CD4-positive, alpha-beta T cell treated with Interleukin-17A for 4 hours (primary cell): Measurements from ENCODE around the gene WIPF2.
A peak's percentile ranks its signal among the peaks of the same experiment; 100 is the strongest.
"Not testable (repeated sequence)": the region's sequence is repeated elsewhere in the genome, so short reads cannot be mapped to it uniquely, and the experiment has no call there.

Source experiments
- DNase-seq: peaks from one replicate; pipeline ENCODE4 v3.0.0-alpha.2; 2020; ENCODE audit warnings: mixed read lengths

WIPF2 gene

DNA sequence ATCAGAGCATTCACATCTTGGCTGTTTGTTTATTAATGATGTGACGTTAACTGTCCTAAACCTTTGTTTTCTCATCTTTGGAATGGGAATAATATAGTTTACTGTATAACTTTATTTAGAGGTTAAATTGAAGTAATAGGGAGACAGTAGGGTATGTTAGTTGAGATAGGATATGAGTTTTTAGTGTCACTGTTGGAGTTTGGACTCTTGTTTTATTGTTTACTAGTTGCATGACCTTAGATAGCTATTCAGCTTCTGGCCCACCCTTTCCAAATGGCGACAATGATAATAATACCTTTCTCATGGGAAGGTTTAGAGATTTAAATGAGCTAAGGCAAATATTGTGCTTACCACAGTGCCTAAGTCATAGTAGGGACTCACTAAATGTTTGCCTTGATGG, 40.4 kb downstream of the WIPF2 start:
- no peak for DNase-seq

DNA sequence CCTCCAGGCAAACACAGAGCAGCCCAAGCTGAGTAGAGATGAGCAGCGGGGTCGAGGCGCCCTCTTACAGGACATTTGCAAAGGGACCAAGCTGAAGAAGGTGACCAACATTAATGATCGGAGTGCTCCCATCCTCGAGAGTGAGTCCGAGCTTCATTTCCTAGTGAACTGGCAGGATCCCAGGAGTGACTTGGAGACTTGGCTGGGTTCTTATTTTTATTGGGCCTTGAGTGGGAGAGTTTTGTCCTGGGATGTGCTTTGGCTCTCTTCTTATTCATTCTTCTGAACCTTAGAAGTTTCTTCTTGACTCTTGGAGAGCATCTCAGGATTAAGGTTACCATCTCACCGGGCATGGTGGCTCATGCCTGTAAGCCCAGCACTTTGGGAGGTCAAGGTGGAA, 41.4 kb downstream of the WIPF2 start:
- DNase-seq = no peak

DNA sequence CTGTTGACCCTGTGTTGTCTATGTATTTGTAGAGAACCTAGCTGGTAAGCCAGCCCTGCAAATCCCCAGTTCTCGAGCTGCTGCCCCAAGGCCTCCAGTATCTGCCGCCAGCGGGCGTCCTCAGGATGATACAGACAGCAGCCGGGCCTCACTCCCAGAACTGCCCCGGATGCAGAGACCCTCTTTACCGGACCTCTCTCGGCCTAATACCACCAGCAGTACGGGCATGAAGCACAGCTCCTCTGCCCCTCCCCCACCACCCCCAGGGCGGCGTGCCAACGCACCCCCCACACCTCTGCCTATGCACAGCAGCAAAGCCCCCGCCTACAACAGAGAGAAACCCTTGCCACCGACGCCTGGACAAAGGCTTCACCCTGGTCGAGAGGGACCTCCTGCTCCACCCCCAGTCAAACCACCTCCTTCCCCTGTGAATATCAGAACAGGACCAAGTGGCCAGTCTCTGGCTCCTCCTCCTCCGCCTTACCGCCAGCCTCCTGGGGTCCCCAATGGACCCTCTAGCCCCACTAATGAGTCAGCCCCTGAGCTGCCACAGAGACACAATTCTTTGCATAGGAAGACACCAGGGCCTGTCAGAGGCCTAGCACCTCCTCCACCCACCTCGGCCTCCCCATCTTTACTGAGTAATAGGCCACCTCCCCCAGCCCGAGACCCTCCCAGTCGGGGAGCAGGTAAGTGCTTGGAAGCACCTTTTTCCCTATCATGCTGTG, 45.5 kb downstream of the WIPF2 start:
- no peak for DNase-seq

DNA sequence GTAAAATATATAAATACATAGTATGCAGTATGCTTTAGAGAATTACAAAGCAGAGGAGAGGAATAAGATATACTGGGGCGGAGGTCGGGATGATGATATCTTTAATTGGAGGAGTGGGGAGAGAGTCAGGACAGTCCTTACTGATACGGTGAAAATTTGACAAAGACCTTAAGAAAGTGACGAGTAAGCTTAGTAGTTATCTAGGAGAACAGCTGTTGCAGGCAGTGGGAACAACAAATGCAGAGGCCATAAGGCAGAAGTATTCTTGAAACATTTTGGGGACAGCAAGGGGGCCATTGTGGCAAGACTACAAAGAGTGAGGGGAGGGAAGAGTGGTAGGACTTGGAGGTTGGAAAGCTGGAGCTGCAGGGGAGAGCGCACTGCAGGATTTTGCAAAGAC, 46.2 kb downstream of the WIPF2 start:
- no peak for DNase-seq

DNA sequence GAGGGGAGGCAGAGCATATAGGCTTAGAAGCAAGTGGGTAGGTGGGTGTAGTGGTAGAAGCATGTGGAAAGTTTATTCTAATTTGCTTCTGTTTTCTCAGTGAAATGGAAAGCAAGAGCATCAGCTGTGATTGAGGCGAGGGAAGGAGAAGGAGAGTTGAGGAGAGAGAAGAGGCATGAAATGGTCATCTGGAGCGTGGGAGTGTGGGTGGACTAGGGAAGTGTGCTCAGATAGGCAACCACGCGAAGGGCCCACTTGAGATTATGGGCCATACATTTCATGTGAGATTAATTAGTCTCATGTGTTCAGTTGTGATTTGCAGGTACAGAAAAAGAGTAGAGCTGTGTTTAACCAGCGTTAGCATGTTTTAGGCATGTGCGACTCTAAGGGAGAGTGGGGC, 47.8 kb downstream of the WIPF2 start:
- no peak for DNase-seq

DNA sequence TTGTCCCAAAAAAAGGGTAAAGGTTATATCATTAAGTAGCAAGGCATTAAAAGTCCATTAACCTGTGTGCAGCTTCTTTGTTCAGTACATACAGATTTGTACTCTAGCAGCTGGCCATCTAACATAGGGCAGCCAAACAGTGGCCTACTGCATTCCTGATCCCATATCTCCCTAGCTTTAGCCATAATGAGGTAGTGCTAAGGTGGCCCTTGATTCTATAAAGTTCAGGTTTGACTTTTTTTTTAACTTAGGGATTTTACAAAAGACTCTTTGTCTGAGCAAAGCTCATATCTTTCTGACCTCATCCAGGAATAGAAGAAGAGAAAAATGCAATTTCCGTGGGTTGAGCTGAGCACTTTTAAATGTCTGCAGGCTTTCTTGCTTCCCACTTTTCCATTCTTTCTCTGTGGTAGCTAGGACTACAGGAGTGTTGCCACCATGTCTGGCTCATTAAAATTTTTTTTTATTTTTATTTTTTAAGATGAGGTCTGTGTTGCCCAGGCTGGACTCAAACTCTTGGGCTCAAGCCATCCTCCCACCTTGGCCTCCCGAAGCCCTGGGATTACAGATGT, 49.1 kb downstream of the WIPF2 start:
- DNase-seq = no peak

DNA sequence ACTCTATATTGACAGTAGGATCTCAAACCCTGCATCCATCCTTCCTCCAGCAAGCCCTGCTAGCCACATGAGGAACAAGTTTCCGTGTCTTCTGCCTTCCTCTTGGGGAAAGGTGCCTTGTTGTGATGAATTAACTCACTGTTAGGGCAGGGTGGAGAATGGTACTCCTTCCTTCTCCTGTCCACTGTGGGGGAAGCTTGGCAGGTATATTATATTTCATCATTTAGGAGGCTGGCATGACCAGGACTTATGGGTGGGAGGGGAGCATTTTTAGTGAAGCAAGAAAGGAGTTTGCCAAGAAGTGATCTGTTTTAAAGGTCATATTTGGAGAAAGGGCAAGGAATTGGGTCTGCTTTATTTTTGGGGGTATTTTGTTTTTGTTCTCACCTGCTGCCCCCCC, 59.3 kb downstream of the WIPF2 start:
- no peak for DNase-seq

DNA sequence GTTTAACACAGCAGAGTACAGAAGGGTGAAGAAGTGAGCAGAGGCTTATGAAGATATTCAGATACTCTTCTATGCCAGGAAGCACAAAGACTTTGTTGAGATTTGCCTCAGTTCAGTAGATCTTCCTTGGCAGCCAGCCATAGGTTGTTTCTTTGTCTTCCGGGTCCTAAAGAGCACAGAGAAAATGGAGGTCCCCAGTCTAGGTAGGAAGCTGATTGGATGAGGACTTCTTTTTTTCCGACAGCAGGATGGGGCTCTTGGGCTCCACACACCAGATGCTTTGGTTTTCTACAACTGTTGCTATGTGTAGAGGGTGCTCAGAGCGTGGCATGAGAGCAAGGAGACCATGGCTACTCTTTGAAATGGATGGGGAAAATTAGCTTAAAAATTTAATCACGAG, 60.3 kb downstream of the WIPF2 start:
- DNase-seq = no peak

DNA sequence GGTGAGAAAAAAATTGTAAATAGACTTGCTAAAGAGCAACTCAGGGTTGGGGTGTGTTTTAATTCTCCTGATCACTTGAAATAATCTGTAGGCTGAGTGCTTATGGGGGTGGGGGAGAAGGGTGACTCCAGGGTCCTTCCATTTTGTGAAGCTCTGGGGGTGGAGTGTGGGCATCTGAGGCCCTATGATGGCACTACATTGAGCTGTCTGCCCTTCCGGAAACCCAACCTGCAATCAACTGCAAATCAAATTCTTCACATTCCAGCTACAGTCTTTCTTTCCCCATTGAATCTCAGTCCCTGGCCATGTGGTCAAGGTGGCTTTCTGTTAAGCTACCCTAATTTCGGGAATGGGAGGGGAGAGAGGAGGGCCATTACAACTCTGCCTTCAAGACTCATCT, 62.6 kb downstream of the WIPF2 start:
- no peak for DNase-seq

DNA sequence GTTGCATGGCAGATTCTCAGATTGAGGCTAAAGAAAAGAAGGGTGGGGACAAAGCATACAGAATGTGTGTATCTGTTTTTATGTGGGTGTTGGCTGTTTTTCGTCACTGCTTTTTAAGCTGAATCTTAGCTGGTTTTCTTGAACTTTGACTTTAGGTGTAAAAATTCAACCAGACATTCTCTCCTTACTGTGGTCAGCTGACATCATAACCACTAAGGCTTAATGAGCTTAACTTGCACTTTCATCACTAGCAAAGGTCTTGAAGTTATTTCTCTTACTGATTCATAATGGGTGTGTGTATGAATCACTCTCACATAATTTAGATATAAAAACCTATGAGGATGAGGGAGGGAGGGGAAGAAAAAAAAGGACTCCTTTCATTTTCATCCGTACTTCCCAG, 64.6 kb downstream of the WIPF2 start:
- peak; percentile 5 for DNase-seq

DNA sequence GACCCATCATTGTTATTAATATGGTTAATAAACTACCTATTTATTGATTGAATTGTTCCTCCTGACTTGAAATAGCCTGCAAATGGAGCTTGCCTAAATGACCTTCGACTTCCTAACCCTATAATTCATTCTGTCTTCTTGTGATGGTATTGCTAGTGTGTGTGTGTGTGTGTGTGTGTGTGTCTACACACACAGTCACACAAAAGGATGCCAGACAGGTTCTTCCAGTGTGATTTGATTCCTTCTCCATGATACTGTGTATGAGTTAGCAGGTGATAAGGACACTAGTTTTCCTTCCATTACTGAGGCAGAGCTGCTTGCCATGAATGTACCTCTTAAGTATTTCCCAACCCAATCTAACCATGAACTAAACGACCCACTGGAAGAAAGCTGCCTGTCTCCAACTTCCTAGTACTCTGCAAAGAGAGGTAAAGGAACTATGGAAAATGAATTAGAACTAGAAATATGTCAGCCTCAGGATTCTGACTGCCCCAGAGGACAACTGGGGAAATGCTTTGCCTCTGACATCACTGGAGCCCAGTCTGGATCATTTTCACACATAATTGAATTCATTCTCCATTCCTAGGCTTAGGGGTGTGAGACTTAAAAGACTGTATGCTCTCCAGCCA, 65.1 kb downstream of the WIPF2 start:
- no peak for DNase-seq

DNA sequence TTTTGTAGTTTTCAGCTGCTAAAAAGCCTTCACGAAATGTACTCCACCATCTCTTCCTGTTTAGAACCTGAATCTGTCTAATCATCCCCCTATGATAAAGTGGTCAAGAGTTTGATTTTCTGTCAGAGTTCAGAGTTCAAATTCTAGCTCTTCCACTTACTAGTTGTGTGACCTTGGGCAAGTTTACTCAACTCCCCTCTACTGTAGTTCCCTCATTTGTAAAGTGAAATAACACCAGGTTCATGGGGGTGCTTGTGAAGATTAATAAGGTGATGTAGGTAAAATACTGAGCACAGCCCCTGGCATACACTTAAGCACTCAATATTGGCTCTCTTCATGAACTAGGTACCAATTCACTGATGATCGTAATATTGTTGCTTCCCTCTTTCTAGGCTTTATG, 67.4 kb downstream of the WIPF2 start:
- DNase-seq = no peak

DNA sequence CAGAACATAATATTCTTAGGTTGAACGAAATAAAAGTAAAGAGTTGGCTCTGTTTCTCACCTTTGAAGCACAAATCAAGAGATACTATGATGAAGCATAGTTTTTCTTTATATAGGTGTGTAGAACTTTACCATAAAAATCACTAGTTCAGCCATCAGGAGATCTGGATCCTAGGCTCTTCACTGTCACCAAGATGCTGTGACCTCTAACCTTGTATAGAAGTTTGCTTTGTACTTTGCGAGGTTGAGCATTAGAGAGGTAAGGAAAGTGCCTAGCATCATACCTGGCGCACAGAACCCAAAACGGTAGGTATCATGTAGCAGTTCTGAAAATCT, 68.0 kb downstream of the WIPF2 start:
- no peak for DNase-seq

DNA sequence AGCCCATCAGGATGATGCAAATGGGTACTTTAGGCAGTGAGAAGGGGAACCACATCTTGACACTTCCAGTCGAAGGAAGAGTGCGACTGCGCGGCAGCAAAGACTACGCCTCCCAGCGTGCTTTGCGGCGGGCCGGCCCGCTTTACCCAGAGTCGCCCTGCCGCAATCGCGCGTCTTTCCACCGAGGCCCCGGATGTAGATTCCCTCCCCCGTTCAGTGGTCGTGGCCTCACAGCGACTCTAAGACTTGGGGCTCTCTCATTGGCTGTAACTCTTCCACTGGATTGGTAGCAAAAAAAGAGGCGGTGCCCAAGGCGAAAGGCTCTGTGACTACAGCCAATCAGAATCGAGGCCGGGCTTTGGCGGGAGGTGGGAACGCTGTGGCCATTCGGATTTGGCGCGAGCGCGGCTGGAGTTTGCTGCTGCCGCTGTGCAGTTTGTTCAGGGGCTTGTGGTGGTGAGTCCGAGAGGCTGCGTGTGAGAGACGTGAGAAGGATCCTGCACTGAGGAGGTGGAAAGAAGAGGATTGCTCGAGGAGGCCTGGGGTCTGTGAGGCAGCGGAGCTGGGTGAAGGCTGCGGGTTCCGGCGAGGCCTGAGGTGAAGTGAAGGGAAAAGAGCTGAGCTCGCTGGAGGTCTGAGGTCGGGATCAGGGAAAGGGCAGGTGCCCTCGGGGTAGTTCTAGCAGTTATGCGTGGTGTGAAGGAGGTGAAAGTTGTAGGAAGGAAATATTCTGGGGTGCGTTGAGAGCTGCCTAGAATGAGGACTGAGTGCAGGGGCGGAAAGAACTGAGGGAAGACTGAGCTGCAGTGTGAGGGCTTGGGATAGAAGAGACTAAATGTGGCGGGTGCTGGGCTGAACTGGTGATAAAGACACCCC, 68.6 kb downstream of the WIPF2 start, which contains the start of gene CDC6:
CDC6 (plus strand) TSS at position 386 of the 876 bp plus-strand sequence. CDS start 1,542 bp downstream, outside the sequence.
- DNase-seq = peak; percentile 97

DNA sequence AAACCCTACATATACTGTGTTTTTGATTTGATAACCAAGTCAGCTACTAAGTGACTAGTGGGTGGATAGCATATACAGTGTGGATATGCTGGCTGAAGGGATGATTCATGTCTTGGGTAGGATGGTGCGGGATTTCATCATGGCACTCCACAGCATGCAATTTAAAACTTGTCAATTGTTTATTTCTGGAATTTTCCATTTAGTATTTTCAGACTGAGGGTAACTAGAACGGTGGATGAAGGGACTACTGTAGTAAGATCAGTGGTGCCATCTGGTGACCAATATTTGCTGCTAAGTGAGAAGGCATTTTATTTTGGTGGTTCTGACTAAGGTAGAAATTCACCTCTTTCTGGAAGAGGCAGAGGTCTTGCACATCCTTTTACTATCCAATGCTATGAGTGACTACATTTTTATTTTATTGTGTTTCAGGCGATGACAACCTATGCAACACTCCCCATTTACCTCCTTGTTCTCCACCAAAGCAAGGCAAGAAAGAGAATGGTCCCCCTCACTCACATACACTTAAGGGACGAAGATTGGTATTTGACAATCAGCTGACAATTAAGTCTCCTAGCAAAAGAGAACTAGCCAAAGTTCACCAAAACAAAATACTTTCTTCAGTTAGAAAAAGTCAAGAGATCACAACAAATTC, 71.7 kb downstream of the WIPF2 start:
- DNase-seq = peak; percentile 48

DNA sequence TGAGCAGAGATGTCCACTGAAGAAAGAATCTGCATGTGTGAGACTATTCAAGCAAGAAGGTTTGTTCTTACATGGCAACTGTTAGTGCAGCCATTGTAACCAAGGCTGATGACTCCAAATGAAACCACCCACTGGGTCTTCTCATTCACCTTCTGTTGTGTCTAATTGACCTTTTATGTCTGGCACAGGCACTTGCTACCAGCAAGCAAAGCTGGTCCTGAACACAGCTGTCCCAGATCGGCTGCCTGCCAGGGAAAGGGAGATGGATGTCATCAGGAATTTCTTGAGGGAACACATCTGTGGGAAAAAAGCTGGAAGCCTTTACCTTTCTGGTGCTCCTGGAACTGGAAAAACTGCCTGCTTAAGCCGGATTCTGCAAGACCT, 72.2 kb downstream of the WIPF2 start:
- DNase-seq = no peak

DNA sequence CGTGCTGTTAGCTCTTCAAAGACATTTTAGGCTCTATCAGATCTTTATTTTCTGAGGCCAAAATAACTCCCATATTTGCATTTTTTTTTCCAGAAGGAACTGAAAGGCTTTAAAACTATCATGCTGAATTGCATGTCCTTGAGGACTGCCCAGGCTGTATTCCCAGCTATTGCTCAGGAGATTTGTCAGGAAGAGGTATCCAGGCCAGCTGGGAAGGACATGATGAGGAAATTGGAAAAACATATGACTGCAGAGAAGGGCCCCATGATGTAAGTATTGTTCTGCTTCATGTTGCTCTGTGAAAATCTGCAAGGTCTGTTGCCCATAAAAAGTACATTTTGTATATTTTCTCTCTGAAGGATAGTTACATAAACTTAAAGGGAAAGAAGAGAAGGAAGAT, 74.3 kb downstream of the WIPF2 start:
- no peak for DNase-seq

DNA sequence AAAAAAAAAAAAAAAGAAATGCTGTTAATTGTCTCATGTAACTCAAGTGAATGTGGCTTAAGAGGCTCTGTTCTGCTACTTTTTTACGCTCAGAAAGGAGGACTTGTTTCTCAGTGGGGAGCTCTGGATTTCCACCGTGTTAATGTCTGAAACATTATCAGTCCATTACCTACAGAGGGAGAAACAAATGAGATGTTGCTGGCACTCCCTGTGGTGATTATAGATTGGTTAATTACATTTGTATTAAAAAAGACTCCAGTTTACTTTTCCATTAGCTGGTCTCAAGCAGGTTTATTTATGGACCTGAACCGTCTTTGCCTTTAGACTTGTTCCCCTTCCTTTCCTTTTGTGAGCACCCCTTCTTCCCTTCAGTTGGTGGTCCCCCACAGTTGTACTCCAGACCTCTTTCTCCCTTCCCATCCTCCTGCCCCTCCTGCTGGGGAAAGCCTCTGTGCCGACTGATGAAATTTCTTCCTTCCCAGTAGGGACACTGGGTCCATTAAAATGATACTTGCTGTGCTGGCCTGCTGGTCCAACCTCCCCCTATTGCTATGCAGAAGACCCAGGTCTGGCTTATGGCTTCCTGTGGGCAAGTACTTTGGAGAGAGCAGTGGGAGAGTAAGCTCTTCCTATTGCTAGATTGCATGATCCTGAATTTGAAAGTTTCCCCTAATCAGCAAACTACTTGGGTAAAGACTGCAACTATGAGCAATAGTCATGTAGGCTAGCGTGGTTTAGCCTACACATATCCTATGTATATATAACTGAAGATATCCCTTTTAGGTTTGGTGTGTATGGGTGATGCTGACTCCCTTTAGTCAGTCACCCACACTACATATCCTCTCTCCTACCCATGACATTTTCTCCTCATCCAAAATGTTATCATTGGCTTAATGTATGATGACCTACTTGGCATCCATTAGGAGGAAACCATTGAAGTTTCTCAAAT, 76.7 kb downstream of the WIPF2 start:
- DNase-seq = no peak

DNA sequence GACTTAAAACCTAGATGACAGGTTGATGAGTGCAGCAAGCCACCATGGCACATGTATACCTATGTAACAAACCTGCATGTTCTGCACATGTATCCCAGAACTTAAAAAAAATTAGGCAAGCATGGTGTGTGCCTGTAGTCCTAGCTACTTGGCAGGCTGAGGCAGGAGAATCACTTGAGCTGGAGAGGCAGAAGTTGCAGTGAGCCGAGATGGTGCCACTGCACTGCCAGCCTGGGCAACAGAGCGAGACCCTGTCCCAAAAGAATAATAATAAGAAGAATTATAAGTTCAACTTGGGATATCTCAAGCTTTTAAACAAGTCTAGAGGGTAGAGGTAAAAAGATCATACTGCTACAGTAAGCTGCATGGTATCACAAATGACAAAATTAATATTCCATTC, 78.4 kb downstream of the WIPF2 start:
- DNase-seq = no peak

DNA sequence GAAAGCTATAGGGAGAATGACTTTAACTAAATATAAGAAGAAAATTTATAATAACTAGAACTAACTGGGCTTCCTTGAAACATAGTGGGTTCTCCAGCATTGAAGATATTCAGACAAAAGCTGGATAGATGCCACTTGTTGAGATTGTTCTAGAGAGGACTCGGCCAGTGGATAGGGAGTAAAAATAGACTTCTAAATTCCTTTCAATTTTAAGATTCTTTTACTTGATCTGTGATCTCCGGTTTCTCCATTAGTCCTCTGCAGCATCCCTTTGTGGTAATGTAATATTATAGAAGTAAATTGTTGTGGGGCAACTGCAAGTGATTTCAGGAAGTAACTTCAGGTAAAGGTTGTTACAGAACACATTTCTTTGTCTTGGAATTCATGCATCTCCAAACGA, 79.6 kb downstream of the WIPF2 start:
- DNase-seq = no peak

DNA sequence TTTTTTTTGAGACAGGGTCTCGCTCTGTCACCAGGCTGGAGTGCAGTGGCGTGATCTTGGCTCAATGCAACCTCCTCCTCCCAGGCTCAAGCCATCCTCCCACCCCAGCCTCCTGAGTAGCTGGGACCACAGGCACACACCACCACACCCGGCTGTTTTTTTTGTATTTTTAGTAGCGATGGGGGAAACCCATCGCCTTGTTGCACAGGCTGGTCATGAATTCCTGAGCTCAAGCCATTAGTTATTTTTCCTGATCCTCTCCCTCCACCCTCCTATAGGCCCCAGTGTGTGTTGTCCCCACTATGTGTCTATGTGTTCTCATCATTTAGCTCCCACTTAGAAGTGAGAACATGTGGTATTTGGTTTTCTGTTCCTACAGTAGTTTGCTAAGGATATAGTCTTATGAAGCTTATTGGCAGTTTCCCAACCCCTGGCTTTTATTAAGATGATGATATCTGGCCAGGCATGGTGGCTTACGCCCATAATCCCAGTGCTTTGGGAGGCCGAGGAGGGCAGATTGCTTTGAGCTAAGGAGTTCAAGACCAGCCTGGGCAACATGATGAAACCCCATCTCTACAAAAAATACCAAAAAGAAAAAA, 80.2 kb downstream of the WIPF2 start:
- not testable (repeated sequence) for DNase-seq
